Ovary (tissue), 3 donors: ENCODE results near the gene COL13A1.

Experiments used
- EP300 ChIP-seq: sonication (generic); formaldehyde crosslinking; IDR thresholded peaks from one replicate; pipeline ENCODE4 v1.6.1; 2017; ENCODE audit warnings: antibody characterized with exemption
- POLR2A ChIP-seq: fragments of 450-650 bp; IDR thresholded peaks from one replicate; pipeline ENCODE4 v1.6.1; 2017; ENCODE audit warnings: antibody characterized with exemption, mild to moderate bottlenecking, moderate library complexity
- TF ChIP-seq, protein P1 (sequence below), 3 donors: fragments of 450-650 bp in 2 of 3; fragments of 200-600 bp in 1 of 3; IDR thresholded peaks; one replicate each; pipeline versions ENCODE4 v1.5.1 to v1.8.0; 2016 to 2022; ENCODE audit warnings: antibody characterized with exemption in 3 of 3, mild to moderate bottlenecking in 1 of 3
- donor health status: DM: no; HTN: no; CAD: no.

- TF ChIP-seq, protein P1, sequence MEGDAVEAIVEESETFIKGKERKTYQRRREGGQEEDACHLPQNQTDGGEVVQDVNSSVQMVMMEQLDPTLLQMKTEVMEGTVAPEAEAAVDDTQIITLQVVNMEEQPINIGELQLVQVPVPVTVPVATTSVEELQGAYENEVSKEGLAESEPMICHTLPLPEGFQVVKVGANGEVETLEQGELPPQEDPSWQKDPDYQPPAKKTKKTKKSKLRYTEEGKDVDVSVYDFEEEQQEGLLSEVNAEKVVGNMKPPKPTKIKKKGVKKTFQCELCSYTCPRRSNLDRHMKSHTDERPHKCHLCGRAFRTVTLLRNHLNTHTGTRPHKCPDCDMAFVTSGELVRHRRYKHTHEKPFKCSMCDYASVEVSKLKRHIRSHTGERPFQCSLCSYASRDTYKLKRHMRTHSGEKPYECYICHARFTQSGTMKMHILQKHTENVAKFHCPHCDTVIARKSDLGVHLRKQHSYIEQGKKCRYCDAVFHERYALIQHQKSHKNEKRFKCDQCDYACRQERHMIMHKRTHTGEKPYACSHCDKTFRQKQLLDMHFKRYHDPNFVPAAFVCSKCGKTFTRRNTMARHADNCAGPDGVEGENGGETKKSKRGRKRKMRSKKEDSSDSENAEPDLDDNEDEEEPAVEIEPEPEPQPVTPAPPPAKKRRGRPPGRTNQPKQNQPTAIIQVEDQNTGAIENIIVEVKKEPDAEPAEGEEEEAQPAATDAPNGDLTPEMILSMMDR (IDR thresholded peaks at IDR 0.05) = no peak
- no peak for TF ChIP-seq EP300
- TF ChIP-seq POLR2A = no peak
Observed at GRCh38 chr10:69759641-69760040, 42.1 kb upstream of the COL13A1 start.
